ENCODE results near the gene TERT. TPM values are rescaled to one million over a fixed set of nuclear protein-coding genes. Genes with fewer than 3 reads are reported as not detected.

TERT gene
- total and polyA plus RNA-seq, 2 of the 4 experiments (the other 2 are of a cell fraction) = not detected

DNA sequence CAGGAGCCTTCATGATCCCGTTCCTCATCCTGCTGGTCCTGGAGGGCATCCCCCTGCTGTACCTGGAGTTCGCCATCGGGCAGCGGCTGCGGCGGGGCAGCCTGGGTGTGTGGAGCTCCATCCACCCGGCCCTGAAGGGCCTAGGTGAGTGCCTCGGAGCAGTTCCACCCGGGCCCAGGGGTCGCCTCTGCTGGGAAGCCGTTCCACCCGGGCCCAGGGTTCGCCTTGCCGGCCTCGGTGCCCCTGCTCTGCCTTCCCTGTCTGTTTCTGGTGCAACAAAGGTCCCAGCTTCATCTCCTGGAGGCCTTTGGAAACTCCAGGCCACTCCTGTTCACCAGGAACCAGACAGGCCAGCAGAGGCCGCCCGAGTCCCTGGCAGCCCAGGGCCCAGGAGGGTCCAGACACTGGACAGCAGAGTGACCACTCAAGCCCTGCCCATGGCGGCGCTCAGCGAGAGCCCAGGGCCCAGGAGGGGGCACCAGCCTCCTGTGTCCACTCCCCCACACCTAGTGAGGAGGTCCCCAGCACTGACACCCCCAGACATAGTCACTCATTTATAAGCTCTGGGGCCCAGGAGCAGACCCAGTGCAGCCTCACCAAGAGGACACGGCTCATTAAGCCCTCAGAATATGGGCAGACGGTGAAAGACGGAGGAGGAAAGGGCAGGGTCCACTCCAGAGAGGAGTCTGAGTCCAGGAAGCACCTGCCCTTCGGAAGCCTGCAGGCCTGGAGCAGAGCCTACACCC, 86.0 kb downstream of the TERT start:
- H2BK15ac ChIP-seq (ENCODE audit: low read depth, low read length) = no peak overlapping the region
- H3K36me3 ChIP-seq (ENCODE audit: control insufficient read depth, insufficient read depth, low read length) = no peaks in the 10 kb centered on the region
- no peak overlapping the region for H3K4me3 ChIP-seq (ENCODE audit: insufficient read depth, low read depth, low read length)
- CTCF ChIA-PET = interaction anchor here (0.5 kb wide), 1 partner anchor 282 kb away, joined by 3 read pairs; no protein-coding TSS in a partner anchor
- H3K27me3 ChIP-seq (ENCODE audit: control insufficient read depth, insufficient read depth, low read length) = peaks cover 28% of the 10 kb centered on the region; the same call in 1 of the 2 replicates
- H3K79me1 ChIP-seq (ENCODE audit: low read depth in 1 of 2, low read length in 2 of 2) = no peaks in the 10 kb centered on the region
- 80% methylated on average over 8 of the region's 24 CpGs; no CpG with 5 or more reads in 1 of the 2 experiments for WGBS, 2 experiments (ENCODE audit: extremely low coverage in 2 of 2, insufficient read length in 1 of 2)
- POLR2A ChIA-PET (ENCODE audit: unreplicated experiment) = no interaction called here
- no peak overlapping the region for H3K9ac ChIP-seq (ENCODE audit: low read depth, low read length)
- peaks cover 6% of the 10 kb centered on the region; the same call in 1 of the 2 replicates for H3K9me1 ChIP-seq (ENCODE audit: insufficient read depth, low read length)
- no peak overlapping the region for H2BK20ac ChIP-seq (ENCODE audit: low read depth, low read length)
- no peak overlapping the region for H3K4me2 ChIP-seq (ENCODE audit: low read depth, low read length)
- no peak overlapping the region for H2BK120ac ChIP-seq (ENCODE audit: low read depth, low read length)
- no TSS peak for BruUV-seq (replicated peaks)
- H4K5ac ChIP-seq (ENCODE audit: low read depth, low read length) = no peak overlapping the region
- H2BK5ac ChIP-seq (ENCODE audit: low read depth, low read length, poor library complexity, severe bottlenecking) = no peak overlapping the region
- no peak overlapping the region for H3K4ac ChIP-seq (ENCODE audit: low read depth, low read length)
- in situ Hi-C loops (cut with MboI; ENCODE audit: low sequenced_read_pairs) (no loop called here), dilution Hi-C loops (cut with HindIII; ENCODE audit: low sequenced_read_pairs, unreplicated experiment) (no loop called here), intact Hi-C loops (cut with micrococcal nuclease) (loop anchor here (2.0 kb wide), 1 partner anchor 432 kb away; no protein-coding TSS in a partner anchor)
- H3K4me1 ChIP-seq (ENCODE audit: control insufficient read depth, insufficient read depth, low read length) = peaks cover 3% of the 10 kb centered on the region; the same call in 1 of the 2 replicates
- no peak overlapping the region for H3K27ac ChIP-seq (ENCODE audit: insufficient read depth, low read length)
- no peak overlapping the region for H2AK5ac ChIP-seq (ENCODE audit: low read depth, low read length)
- no peak overlapping the region for H3K18ac ChIP-seq (ENCODE audit: low read depth, low read length)
- H4K8ac ChIP-seq (ENCODE audit: low read depth in 2 of 2, low read length in 2 of 2) = no peak overlapping the region
- no peak overlapping the region for H3K23ac ChIP-seq (ENCODE audit: low read depth, low read length)
- DNase-seq (no peak), ATAC-seq (ENCODE audit: low read depth) (peak; percentile 72)
- H4K91ac ChIP-seq (ENCODE audit: insufficient read depth, low read depth, low read length) = no peak overlapping the region
- H3K14ac ChIP-seq (replicated peaks; ENCODE audit: low read depth, low read length) = no peak overlapping the region
- H3K9me3 ChIP-seq (ENCODE audit: control insufficient read depth, insufficient read depth, low read length) = 0 out of 2 replicates have a peak, but pooled peaks cover 1% of the 10 kb centered on the region
- TF ChIP-seq RCOR1 (IDR thresholded peaks at IDR 0.05; ENCODE audit: insufficient replicate concordance, low read length) (no peak), FOS (IDR thresholded peaks at IDR 0.05; ENCODE audit: low read depth, low read length) (no peak), RAD21 (IDR thresholded peaks at IDR 0.05; ENCODE audit: low read length) (peak; percentile 46), SMC3 (IDR thresholded peaks at IDR 0.05; ENCODE audit: low read depth, low read length) (peak; percentile 35; the same call in 1 of the 2 replicates), POLR2A (IDR thresholded peaks at IDR 0.05; ENCODE audit: low read depth, low read length) (no peak), MAFK (IDR thresholded peaks at IDR 0.05; ENCODE audit: low read depth, low read length) (no peak), RFX5 (IDR thresholded peaks at IDR 0.05; ENCODE audit: low read depth, low read length) (no peak), MAZ (IDR thresholded peaks at IDR 0.05; ENCODE audit: borderline replicate concordance, low read depth, low read length) (no peak), CEBPB (IDR thresholded peaks at IDR 0.05; ENCODE audit: low read depth, low read length) (no peak), CHD1 (IDR thresholded peaks at IDR 0.05; ENCODE audit: low read depth, low read length) (no peak)
- TF ChIP-seq, protein P1, sequence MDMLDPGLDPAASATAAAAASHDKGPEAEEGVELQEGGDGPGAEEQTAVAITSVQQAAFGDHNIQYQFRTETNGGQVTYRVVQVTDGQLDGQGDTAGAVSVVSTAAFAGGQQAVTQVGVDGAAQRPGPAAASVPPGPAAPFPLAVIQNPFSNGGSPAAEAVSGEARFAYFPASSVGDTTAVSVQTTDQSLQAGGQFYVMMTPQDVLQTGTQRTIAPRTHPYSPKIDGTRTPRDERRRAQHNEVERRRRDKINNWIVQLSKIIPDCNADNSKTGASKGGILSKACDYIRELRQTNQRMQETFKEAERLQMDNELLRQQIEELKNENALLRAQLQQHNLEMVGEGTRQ (IDR thresholded peaks at IDR 0.05; ENCODE audit: low read depth, low read length) = no peak
- TF ChIP-seq, protein P2, sequence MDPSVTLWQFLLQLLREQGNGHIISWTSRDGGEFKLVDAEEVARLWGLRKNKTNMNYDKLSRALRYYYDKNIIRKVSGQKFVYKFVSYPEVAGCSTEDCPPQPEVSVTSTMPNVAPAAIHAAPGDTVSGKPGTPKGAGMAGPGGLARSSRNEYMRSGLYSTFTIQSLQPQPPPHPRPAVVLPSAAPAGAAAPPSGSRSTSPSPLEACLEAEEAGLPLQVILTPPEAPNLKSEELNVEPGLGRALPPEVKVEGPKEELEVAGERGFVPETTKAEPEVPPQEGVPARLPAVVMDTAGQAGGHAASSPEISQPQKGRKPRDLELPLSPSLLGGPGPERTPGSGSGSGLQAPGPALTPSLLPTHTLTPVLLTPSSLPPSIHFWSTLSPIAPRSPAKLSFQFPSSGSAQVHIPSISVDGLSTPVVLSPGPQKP (IDR thresholded peaks at IDR 0.05; ENCODE audit: borderline replicate concordance, low read depth, low read length) = no peak
- TF ChIP-seq, protein P3, sequence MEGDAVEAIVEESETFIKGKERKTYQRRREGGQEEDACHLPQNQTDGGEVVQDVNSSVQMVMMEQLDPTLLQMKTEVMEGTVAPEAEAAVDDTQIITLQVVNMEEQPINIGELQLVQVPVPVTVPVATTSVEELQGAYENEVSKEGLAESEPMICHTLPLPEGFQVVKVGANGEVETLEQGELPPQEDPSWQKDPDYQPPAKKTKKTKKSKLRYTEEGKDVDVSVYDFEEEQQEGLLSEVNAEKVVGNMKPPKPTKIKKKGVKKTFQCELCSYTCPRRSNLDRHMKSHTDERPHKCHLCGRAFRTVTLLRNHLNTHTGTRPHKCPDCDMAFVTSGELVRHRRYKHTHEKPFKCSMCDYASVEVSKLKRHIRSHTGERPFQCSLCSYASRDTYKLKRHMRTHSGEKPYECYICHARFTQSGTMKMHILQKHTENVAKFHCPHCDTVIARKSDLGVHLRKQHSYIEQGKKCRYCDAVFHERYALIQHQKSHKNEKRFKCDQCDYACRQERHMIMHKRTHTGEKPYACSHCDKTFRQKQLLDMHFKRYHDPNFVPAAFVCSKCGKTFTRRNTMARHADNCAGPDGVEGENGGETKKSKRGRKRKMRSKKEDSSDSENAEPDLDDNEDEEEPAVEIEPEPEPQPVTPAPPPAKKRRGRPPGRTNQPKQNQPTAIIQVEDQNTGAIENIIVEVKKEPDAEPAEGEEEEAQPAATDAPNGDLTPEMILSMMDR (conservative IDR thresholded peaks at IDR 0.05; ENCODE audit: low read depth, low read length) = peak; percentile 38
- H2AK9ac ChIP-seq (replicated peaks; ENCODE audit: low read depth, low read length, poor library complexity) = peak overlapping the region; percentile 72
- H2AFZ ChIP-seq (replicated peaks; ENCODE audit: low read length, poor library complexity) = no peak overlapping the region
- H4K20me1 ChIP-seq (ENCODE audit: insufficient read depth, low read length) = no peaks in the 10 kb centered on the region; the same call in 1 of the 2 replicates
- no peak overlapping the region for H3K56ac ChIP-seq (ENCODE audit: extremely low read depth, insufficient read depth, low read length)
